Gastrocnemius medialis (tissue), 4 donors: ENCODE measurements around the gene HOXA5. TPM values are rescaled to one million over a fixed set of nuclear protein-coding genes. Genes with fewer than 3 reads are reported as not detected.

Experiments used
- ATAC-seq, 2 donors: fragments of 150-250 bp; one replicate each; pipeline ENCODE4 v1.9.1; 2016
- DNase-seq, 2 donors: peaks; one replicate each; pipeline ENCODE4 v3.0.0-alpha.2; 2019
- H3K27ac ChIP-seq, 4 donors: fragments of 200-600 bp; sonication (generic); 1 replicate in 1 of 4; 2 replicates in 3 of 4; pipeline ENCODE4 v1.5.1; 2016 to 2018; ENCODE audit warnings: mild to moderate bottlenecking in 2 of 4, moderate library complexity in 1 of 4
- H3K27me3 ChIP-seq, 3 donors: fragments of 200-600 bp; sonication (generic) in 2 of 3; 1 replicate in 1 of 3; 2 replicates in 2 of 3; pipeline versions ENCODE4 v1.5.1 to v1.6.0; 2016 to 2019; ENCODE audit warnings: mild to moderate bottlenecking in 1 of 3, moderate library complexity in 1 of 3
- H3K36me3 ChIP-seq, 2 donors: fragments of 200-600 bp; sonication (generic) in 1 of 2; one replicate each; pipeline ENCODE4 v1.5.1; 2017 to 2018
- H3K4me1 ChIP-seq, 2 donors: fragments of 200-600 bp; sonication (generic) in 1 of 2; one replicate each; pipeline ENCODE4 v1.5.1; 2016 to 2017; ENCODE audit warnings: mild to moderate bottlenecking in 2 of 2
- H3K4me3 ChIP-seq, 4 donors: fragments of 200-600 bp; sonication (generic) in 3 of 4; 1 replicate in 1 of 4; 2 replicates in 3 of 4; pipeline ENCODE4 v1.5.1; 2016 to 2019; ENCODE audit warnings: mild to moderate bottlenecking in 2 of 4
- H3K9me3 ChIP-seq, 3 donors: fragments of 200-600 bp; sonication (generic) in 2 of 3; 1 replicate in 1 of 3; 2 replicates in 2 of 3; pipeline ENCODE4 v1.5.1; 2016 to 2019
- POLR2A ChIP-seq, 2 donors: fragments of 450-650 bp; IDR thresholded peaks; one replicate each; pipeline ENCODE4 v1.6.1; 2017; ENCODE audit warnings: antibody characterized with exemption in 2 of 2, mild to moderate bottlenecking in 2 of 2, moderate library complexity in 2 of 2
- in situ Hi-C, 4 donors: fragments of 200-750 bp; cut with MboI; loops; one replicate each; pipeline versions ENCODE4 v1.15.0 to v1.8.0; 2017; ENCODE audit warnings: low sequenced_read_pairs in 4 of 4
- intact Hi-C: fragments of 100-400 bp; cut with DNase I; formaldehyde crosslinking; loops from one replicate; pipeline ENCODE4 v1.15.1; 2023; ENCODE audit warnings: low total_unique reads
- total RNA-seq, 4 donors: library from RNA; depleted of rRNA; stranded (reverse); fragments of >200 nt; gene quantifications; one replicate each; pipeline versions ENCODE4 v1.1.0 to v1.2.3, GENCODE V29; 2016
- TF ChIP-seq, protein P1 (sequence below), 5 experiments: fragments of 450-650 bp in 3 of 5; fragments of 200-600 bp in 2 of 5; sonication (generic) in 2 of 5; IDR thresholded peaks in 4 of 5; conservative IDR thresholded peaks in 1 of 5; 1 replicate in 4 of 5; 2 replicates in 1 of 5; pipeline ENCODE4 v1.5.1; 2016 to 2019; ENCODE audit warnings: antibody characterized with exemption in 5 of 5, mild to moderate bottlenecking in 3 of 5, moderate library complexity in 3 of 5

The HOXA5 gene
- total RNA-seq, 4 donors from 2014 or later, result 2.7 to 7.1 (median 7.0) TPM

DNA sequence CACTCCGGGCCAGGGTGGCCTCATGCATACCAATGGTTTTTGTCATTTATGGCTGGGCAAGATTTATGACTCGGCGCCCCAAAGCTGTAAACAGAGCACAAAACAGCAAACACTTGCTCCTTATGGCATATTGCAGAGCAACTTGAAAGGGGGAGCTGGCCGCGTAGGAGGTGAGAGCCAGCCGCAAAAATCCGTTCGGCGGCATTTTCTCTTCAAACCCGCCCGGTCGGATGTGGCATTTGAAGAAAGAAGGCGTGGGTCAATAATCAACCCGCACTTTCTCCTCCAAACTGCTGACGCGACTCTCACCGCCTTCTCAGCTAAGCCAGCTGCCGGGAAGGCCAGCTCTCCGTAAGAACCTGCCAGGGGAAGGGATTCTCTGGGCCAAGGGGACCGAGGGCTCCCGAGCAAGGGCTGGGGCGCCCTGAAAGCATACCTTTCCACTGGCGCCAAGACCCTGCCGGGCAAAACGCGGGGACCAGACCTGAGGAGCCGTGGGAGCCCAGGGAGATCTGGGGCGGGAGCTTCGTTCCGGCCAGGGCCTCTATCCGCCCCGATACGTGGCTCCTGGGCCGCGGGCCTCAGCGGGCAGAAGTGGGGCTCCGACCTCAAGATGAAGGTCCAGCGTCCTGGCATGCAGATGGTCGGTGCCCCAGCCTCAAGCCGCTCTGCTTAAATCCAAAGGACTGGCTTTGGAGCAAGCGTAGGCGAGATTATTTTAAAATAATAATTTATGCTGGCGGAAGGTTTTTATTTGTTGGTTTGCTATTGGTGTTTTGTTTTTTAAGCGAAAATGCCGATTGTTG, 28.1 kb downstream of the HOXA5 start:
- no peaks in the 10 kb centered on the region for H3K9me3 ChIP-seq
- no peaks in the 10 kb centered on the region for H3K36me3 ChIP-seq
- in situ Hi-C loops, result no loop called here
- H3K27ac ChIP-seq, result peak overlapping the region; percentile 55 to 87 (median 82)
- TF ChIP-seq, protein P1, sequence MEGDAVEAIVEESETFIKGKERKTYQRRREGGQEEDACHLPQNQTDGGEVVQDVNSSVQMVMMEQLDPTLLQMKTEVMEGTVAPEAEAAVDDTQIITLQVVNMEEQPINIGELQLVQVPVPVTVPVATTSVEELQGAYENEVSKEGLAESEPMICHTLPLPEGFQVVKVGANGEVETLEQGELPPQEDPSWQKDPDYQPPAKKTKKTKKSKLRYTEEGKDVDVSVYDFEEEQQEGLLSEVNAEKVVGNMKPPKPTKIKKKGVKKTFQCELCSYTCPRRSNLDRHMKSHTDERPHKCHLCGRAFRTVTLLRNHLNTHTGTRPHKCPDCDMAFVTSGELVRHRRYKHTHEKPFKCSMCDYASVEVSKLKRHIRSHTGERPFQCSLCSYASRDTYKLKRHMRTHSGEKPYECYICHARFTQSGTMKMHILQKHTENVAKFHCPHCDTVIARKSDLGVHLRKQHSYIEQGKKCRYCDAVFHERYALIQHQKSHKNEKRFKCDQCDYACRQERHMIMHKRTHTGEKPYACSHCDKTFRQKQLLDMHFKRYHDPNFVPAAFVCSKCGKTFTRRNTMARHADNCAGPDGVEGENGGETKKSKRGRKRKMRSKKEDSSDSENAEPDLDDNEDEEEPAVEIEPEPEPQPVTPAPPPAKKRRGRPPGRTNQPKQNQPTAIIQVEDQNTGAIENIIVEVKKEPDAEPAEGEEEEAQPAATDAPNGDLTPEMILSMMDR (IDR thresholded peaks at IDR 0.05 in 4 of 5, conservative IDR thresholded peaks at IDR 0.05 in 1 of 5), result no peak
- no peak for TF ChIP-seq POLR2A (IDR thresholded peaks at IDR 0.05)
- ATAC-seq, result no peak
- intact Hi-C loops, result no loop called here
- H3K4me1 ChIP-seq, result peaks cover 21 to 38% of the 10 kb centered on the region in 2 donors
- peak overlapping the region; percentile 7 to 43 (median 29) for H3K4me3 ChIP-seq
- no peak for DNase-seq
- no peaks in the 10 kb centered on the region for H3K27me3 ChIP-seq

DNA sequence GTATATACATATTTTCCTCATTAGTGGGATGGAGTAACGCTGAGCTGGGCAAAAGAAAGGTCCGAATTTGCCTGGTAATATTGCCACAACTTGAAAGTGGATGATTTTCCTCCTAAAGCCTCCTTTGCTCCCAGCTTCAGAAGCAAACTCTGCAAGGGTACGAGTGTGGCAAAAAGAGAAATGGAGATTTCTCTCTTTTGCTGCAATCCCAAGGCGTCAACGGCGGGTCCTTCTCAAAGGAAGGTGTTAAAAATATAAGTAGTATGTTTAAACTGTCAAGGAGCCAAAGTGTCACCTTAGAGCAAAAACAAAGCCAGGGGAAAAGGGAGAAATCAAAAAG, 28.6 kb downstream of the HOXA5 start:
- in situ Hi-C loops (no loop called here), intact Hi-C loops (no loop called here)
- H3K36me3 ChIP-seq, result no peaks in the 10 kb centered on the region
- H3K27me3 ChIP-seq, result no peaks in the 10 kb centered on the region
- H3K4me1 ChIP-seq, result peaks cover 21 to 35% of the 10 kb centered on the region in 2 donors
- no peaks in the 10 kb centered on the region for H3K9me3 ChIP-seq
- TF ChIP-seq, protein P1 (IDR thresholded peaks at IDR 0.05 in 4 of 5, conservative IDR thresholded peaks at IDR 0.05 in 1 of 5), result no peak
- no peak for TF ChIP-seq POLR2A (IDR thresholded peaks at IDR 0.05)
- DNase-seq (no peak), ATAC-seq (no peak)
- peak overlapping the region; percentile 7 to 43 (median 29) for H3K4me3 ChIP-seq
- H3K27ac ChIP-seq, result peak overlapping the region; percentile 55 to 87 (median 82)

DNA sequence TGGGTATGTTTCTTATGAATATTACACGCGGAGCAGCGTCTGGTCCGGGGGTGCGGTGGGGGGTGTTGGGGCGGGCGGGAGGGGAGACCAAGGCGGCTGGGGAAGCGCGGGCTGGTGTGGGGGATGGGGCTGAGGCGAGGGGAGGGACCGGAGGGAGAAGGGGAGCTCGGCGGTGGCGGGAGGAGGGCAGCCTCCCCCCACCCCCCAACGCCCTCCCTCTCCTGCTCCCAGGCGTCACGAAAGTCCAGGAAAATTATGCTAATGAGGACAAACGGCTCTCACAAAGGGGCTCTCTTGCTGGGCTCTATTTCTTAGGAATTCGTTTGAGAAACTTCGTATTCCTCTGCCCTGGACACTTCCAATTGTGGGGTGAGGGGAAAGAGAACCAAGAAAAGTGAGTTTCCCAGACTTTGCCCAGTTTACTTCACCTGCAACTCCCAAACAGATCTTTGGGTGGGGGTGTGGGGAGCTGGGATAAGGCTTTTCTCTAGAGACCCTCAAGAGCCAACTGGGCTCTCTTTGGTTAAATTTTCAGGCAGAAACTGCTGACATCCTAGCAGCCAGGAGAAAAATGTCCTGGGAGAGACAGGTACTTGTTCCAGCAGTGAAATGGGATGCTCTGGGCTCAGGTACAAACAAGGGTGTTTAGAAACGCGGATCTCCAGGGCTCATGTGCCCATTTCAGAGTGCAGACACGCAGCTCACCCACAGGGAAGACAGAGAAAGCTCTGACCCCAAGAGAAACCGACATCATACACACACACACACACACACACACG, 29.3 kb downstream of the HOXA5 start:
- in situ Hi-C loops, result no loop called here
- no peaks in the 10 kb centered on the region for H3K9me3 ChIP-seq
- peaks cover 21 to 30% of the 10 kb centered on the region in 2 donors for H3K4me1 ChIP-seq
- peak in 1 of 2 donors; percentile 7 for TF ChIP-seq POLR2A (IDR thresholded peaks at IDR 0.05)
- TF ChIP-seq, protein P1 (IDR thresholded peaks at IDR 0.05 in 4 of 5, conservative IDR thresholded peaks at IDR 0.05 in 1 of 5), result no peak
- H3K27me3 ChIP-seq, result no peaks in the 10 kb centered on the region
- peak overlapping the region; percentile 79 to 87 (median 82) for H3K27ac ChIP-seq
- no peaks in the 10 kb centered on the region for H3K36me3 ChIP-seq
- no peak for DNase-seq
- peak overlapping the region; percentile 53 to 66 (median 58) for H3K4me3 ChIP-seq
- intact Hi-C loops, result no loop called here
- ATAC-seq, result no peak

DNA sequence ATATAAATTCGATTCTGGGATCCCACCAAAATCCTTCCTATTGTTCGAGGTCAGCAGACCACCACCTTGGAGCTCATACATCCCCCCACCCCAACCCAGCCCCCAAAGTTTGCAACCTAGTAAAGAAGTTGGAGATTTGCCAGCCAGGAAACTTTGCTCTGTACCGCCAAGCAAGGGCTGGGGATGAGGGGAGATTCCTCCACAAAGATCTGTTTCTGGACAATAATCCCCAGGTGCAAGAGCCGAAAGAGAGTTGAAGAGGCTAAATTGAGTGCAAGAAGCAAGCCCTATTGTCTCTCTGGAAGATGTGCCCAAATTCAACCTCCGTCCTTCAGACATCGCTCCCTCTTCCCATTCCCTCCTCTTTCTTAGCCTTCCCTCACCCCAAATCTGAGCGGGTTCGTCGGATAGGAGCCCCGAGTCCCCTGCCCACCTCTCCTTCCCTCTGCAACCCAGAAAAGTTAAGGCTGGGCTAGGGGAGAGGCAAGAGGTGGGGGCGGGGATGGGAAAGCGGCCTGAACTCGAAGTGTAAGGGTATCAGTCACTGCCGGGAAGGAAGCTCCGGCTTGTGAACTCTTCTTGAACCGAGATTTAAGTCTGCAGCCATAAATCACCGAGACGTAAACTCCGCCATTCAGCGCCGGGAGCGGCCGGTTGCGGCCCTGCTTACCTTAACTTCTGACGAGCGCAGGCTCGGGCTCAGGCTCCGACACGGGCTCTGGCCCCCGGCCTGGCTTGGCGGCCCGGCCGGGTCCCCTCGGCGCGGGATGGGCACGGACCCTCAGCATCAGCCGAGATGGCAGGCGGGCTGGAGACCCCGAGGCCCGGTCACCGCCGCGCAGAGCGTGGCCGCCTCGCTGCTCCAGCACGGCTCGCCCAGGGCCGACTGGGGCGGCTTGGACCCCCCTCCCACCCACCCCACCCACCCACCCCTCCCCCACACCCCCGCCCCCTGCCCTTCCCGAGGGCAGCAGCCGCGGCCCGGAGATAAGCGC, 30.2 kb downstream of the HOXA5 start:
- Histone ChIP-seq H3K4me1 (peaks cover 21 to 30% of the 10 kb centered on the region in 2 donors), H3K9me3 (no peaks in the 10 kb centered on the region), H3K27me3 (no peaks in the 10 kb centered on the region), H3K36me3 (no peaks in the 10 kb centered on the region), H3K4me3 (peak overlapping the region; percentile 53 to 66 (median 58)), H3K27ac (peak overlapping the region; percentile 79 to 87 (median 82))
- ATAC-seq (peak; percentile 49 to 67), DNase-seq (no peak)
- intact Hi-C loops, result no loop called here
- TF ChIP-seq POLR2A (IDR thresholded peaks at IDR 0.05), result no peak
- TF ChIP-seq, protein P1 (IDR thresholded peaks at IDR 0.05 in 4 of 5, conservative IDR thresholded peaks at IDR 0.05 in 1 of 5), result no peak
- in situ Hi-C loops, result no loop called here
